GM12801 (cell line): ENCODE data around the gene TMEM39A.

Experiments
- TF ChIP-seq, protein P1 (sequence below): IDR thresholded peaks from one replicate; pipeline ENCODE4 v1.5.1; 2011; ENCODE audit warnings: control low read depth; ENCODE audit not compliant: insufficient read length; ENCODE audit errors: extremely low read depth

The TMEM39A gene

GRCh38 chr3:119401069-119401468 is 62.3 kb downstream of the TMEM39A start:
- TF ChIP-seq, protein P1, sequence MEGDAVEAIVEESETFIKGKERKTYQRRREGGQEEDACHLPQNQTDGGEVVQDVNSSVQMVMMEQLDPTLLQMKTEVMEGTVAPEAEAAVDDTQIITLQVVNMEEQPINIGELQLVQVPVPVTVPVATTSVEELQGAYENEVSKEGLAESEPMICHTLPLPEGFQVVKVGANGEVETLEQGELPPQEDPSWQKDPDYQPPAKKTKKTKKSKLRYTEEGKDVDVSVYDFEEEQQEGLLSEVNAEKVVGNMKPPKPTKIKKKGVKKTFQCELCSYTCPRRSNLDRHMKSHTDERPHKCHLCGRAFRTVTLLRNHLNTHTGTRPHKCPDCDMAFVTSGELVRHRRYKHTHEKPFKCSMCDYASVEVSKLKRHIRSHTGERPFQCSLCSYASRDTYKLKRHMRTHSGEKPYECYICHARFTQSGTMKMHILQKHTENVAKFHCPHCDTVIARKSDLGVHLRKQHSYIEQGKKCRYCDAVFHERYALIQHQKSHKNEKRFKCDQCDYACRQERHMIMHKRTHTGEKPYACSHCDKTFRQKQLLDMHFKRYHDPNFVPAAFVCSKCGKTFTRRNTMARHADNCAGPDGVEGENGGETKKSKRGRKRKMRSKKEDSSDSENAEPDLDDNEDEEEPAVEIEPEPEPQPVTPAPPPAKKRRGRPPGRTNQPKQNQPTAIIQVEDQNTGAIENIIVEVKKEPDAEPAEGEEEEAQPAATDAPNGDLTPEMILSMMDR: no peak

GRCh38 chr3:119400466-119400865 is 62.9 kb downstream of the TMEM39A start:
- TF ChIP-seq, protein P1: no peak

- TF ChIP-seq, protein P1: no peak
Observed at GRCh38 chr3:119396870-119397269, 66.5 kb downstream of the TMEM39A start.

DNA sequence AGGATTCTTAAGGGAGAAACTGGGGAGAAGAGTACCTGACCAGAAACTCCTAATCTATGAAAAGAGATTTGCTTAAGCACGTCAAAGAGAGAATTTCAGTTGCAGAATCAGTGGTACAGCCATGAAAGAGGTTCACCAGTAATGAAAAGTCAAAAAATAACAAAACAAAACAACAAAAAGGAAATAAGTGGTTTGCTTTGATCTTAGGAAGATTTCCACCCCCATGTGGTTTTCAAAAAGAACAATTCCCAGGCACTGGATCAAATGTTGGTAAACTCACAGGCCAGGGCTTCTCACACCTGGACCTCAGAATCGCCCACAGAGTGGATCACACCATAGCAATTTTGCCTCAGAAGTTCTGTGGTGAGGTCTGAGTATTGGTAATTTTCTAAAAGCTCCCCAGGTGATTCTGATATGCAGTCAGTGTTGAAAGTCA is 67.5 kb downstream of the TMEM39A start:
- TF ChIP-seq, protein P1: no peak

- TF ChIP-seq, protein P1: no peak
Observed at GRCh38 chr3:119388577-119388976, 74.8 kb downstream of the TMEM39A start.

- TF ChIP-seq, protein P1: no peak
Observed at GRCh38 chr3:119382134-119382533, 81.3 kb downstream of the TMEM39A start.

- TF ChIP-seq, protein P1: no peak
Observed at GRCh38 chr3:119380697-119381096, 82.7 kb downstream of the TMEM39A start.
